HepG2 (cell line): ENCODE results near the gene TOM1L2. TPM values are rescaled to one million over a fixed set of nuclear protein-coding genes. Genes with fewer than 3 reads are reported as not detected.
A peak's percentile ranks its signal among the peaks of the same experiment; 100 is the strongest.

Experiments
- AKAP8 ChIP-seq: sonication (generic); formaldehyde crosslinking; IDR thresholded peaks from 2 replicates; pipeline ENCODE4 v1.5.1; 2020; ENCODE audit warnings: mild to moderate bottlenecking, missing genetic modification reagents
- E2F5 ChIP-seq: sonication (generic); formaldehyde crosslinking; conservative IDR thresholded peaks from 2 replicates; pipeline ENCODE4 v1.4.0; 2020; ENCODE audit warnings: missing genetic modification reagents
- FOSL2 ChIP-seq: sonication (generic); formaldehyde crosslinking; IDR thresholded peaks from 2 replicates; pipeline ENCODE4 v1.4.0; 2020; ENCODE audit warnings: missing genetic modification reagents
- GFI1 ChIP-seq: sonication (generic); formaldehyde crosslinking; IDR thresholded peaks from 2 replicates; pipeline ENCODE4 v1.5.0; 2020; ENCODE audit warnings: missing genetic modification reagents, mild to moderate bottlenecking, borderline replicate concordance
- HNF4A ChIP-seq: sonication (generic); formaldehyde crosslinking; IDR thresholded peaks from 2 replicates; pipeline ENCODE4 v1.4.0; 2020; ENCODE audit warnings: missing genetic modification reagents
- HOXA3 ChIP-seq: sonication (generic); formaldehyde crosslinking; IDR thresholded peaks from 2 replicates; pipeline ENCODE4 v1.5.0; 2020; ENCODE audit warnings: missing genetic modification reagents
- MAZ ChIP-seq, 2 experiments: sonication (generic) in 1 of 2; formaldehyde crosslinking in 1 of 2; IDR thresholded peaks; 2 replicates each; pipeline versions ENCODE4 v1.5.0 to v1.6.1; 2012 to 2020; ENCODE audit warnings: low read depth in 2 of 2, mild to moderate bottlenecking in 2 of 2, borderline replicate concordance in 1 of 2, improper control_type of control experiment in 1 of 2, low read length in 1 of 2, missing genetic modification reagents in 1 of 2, moderate library complexity in 1 of 2
- PCBP1 ChIP-seq: fragments of 200-400 bp; formaldehyde crosslinking; IDR thresholded peaks from 2 replicates; pipeline ENCODE4 v1.6.1; 2017; ENCODE audit warnings: mild to moderate bottlenecking, low read depth, low read length, borderline replicate concordance
- RAD21 ChIP-seq: fragments of 450-650 bp; formaldehyde crosslinking; IDR thresholded peaks from 2 replicates; pipeline ENCODE4 v1.5.0; 2020; ENCODE audit warnings: mild to moderate bottlenecking
- RAD51 ChIP-seq: fragments of 450-650 bp; IDR thresholded peaks from 2 replicates; pipeline ENCODE4 v1.6.1; 2016; ENCODE audit warnings: borderline replicate concordance
- RARG ChIP-seq: sonication (generic); formaldehyde crosslinking; IDR thresholded peaks from 2 replicates; pipeline ENCODE4 v1.4.0; 2020; ENCODE audit warnings: low read depth, mild to moderate bottlenecking, missing genetic modification reagents
- RFX1 ChIP-seq: fragments of 450-650 bp; IDR thresholded peaks from 2 replicates; pipeline ENCODE4 v1.6.1; 2017
- TSC22D2 ChIP-seq: sonication (generic); formaldehyde crosslinking; IDR thresholded peaks from 2 replicates; pipeline ENCODE4 v1.5.1; 2020; ENCODE audit warnings: missing genetic modification reagents, mild to moderate bottlenecking, borderline replicate concordance
- U2AF1 ChIP-seq: fragments of 200-400 bp; formaldehyde crosslinking; optimal IDR thresholded peaks from 2 replicates; pipeline ENCODE3; 2017; ENCODE audit warnings: mild to moderate bottlenecking, low read depth, low read length
- ZC3H4 ChIP-seq: sonication (generic); formaldehyde crosslinking; IDR thresholded peaks from 2 replicates; pipeline ENCODE4 v1.4.0; 2020; ENCODE audit warnings: missing genetic modification reagents, borderline replicate concordance
- ZFP90 ChIP-seq: sonication (generic); formaldehyde crosslinking; IDR thresholded peaks from 2 replicates; pipeline ENCODE4 v1.8.0; 2022; ENCODE audit warnings: missing genetic modification reagents, mild to moderate bottlenecking, inconsistent platforms, borderline replicate concordance
- ZMYM4 ChIP-seq: sonication (generic); formaldehyde crosslinking; IDR thresholded peaks from 2 replicates; pipeline ENCODE4 v1.8.1; 2023; ENCODE audit warnings: mild to moderate bottlenecking, missing genetic modification reagents
- ZNF207 ChIP-seq: fragments of 450-650 bp; IDR thresholded peaks from 2 replicates; pipeline ENCODE4 v1.6.1; 2016; ENCODE audit warnings: antibody characterized with exemption, borderline replicate concordance
- ZNF333 ChIP-seq: sonication (generic); formaldehyde crosslinking; IDR thresholded peaks from 2 replicates; pipeline ENCODE4 v1.4.0; 2020; ENCODE audit warnings: mild to moderate bottlenecking, missing genetic modification reagents, borderline replicate concordance
- ZNF33A ChIP-seq: sonication (generic); formaldehyde crosslinking; IDR thresholded peaks from 2 replicates; pipeline ENCODE4 v1.5.1; 2020; ENCODE audit warnings: missing genetic modification reagents, mild to moderate bottlenecking, moderate library complexity, borderline replicate concordance
- ZNF414 ChIP-seq: sonication (generic); formaldehyde crosslinking; IDR thresholded peaks from 2 replicates; pipeline ENCODE4 v1.5.0; 2020; ENCODE audit warnings: missing genetic modification reagents
- ZNF430 ChIP-seq: sonication (generic); formaldehyde crosslinking; IDR thresholded peaks from 2 replicates; pipeline ENCODE4 v1.9.0; 2021; ENCODE audit warnings: mild to moderate bottlenecking, missing genetic modification reagents
- ZNF484 ChIP-seq: sonication (generic); formaldehyde crosslinking; IDR thresholded peaks from 2 replicates; pipeline ENCODE4 v1.5.1; 2020; ENCODE audit warnings: mild to moderate bottlenecking, low read depth, missing genetic modification reagents, borderline replicate concordance
- ZNF530 ChIP-seq: sonication (generic); formaldehyde crosslinking; IDR thresholded peaks from 2 replicates; pipeline ENCODE4 v1.5.0; 2020; ENCODE audit warnings: low read depth, mild to moderate bottlenecking, missing genetic modification reagents
- ZNF546 ChIP-seq: sonication (generic); formaldehyde crosslinking; conservative IDR thresholded peaks from 2 replicates; pipeline ENCODE4 v1.8.1; 2023; ENCODE audit warnings: mild to moderate bottlenecking, missing genetic modification reagents
- ZNF615 ChIP-seq: sonication (generic); formaldehyde crosslinking; IDR thresholded peaks from 2 replicates; pipeline ENCODE4 v1.5.0; 2020; ENCODE audit warnings: mild to moderate bottlenecking, missing genetic modification reagents, borderline replicate concordance
- ZNF770 ChIP-seq: sonication (generic); formaldehyde crosslinking; IDR thresholded peaks from 2 replicates; pipeline ENCODE4 v1.5.0; 2020; ENCODE audit warnings: mild to moderate bottlenecking, missing genetic modification reagents
- ZSCAN20 ChIP-seq: sonication (generic); formaldehyde crosslinking; IDR thresholded peaks from 2 replicates; pipeline ENCODE4 v1.4.0; 2020; ENCODE audit warnings: missing genetic modification reagents, mild to moderate bottlenecking, borderline replicate concordance
- polyA plus RNA-seq, 8 experiments: library from polyadenylated mRNA; depleted of rRNA in 3 of 8; stranded (reverse) in 7 of 8; unstranded in 1 of 8; fragments of >200 nt; fragmentation: Illumina TruSeq in 4 of 8; extraction: Trizol in 4 of 8; gene quantifications; 2 replicates each; pipeline versions ENCODE4 v1.2.1 to v1.2.3, GENCODE V29; 2011 to 2016; ENCODE audit warnings: low read depth in 4 of 8, missing spikeins in 1 of 8, mixed read lengths in 1 of 8; ENCODE audit not compliant: insufficient read depth in 1 of 8
- total RNA-seq, 5 experiments: library from RNA; depleted of rRNA; stranded (reverse); fragments of >200 nt; fragmentation: Illumina TruSeq; extraction: Trizol; gene quantifications; 2 replicates each; pipeline ENCODE4 v1.2.3, GENCODE V29; 2016; ENCODE audit warnings: low read depth in 1 of 5

The TOM1L2 gene
- total and polyA plus RNA-seq, 2 of the 13 experiments (the other 11 are each of a cell fraction or from before 2014, with no cell fraction given), result 4.7 to 7.4 TPM

GRCh38 chr17:17837380-17837821 is 134.8 kb downstream of the TOM1L2 start (continued):
- TF ChIP-seq ZNF770 (CRISPR knock-in tag) (peak; percentile 54; the same call in 1 of the 2 replicates), RFX1 (no peak), U2AF1 (no peak), ZSCAN20 (no peak), ZNF484 (no peak), ZNF207 (no peak), ZMYM4 (CRISPR knock-in tag) (no peak), TSC22D2 (CRISPR knock-in tag) (no peak), ZNF414 (no peak), ZFP90 (CRISPR knock-in tag) (no peak), ZC3H4 (CRISPR knock-in tag) (0 out of 2 replicates have a peak, but pooled peaks have one; percentile 22), ZNF33A (CRISPR knock-in tag) (no peak), ZNF530 (no peak), HNF4A (CRISPR knock-in tag) (0 out of 2 replicates have a peak, but pooled peaks have one; percentile 3), MAZ (IDR thresholded peaks at IDR 0.05; ENCODE audit: borderline replicate concordance, low read depth, low read length) (no peak), MAZ (CRISPR knock-in tag; IDR thresholded peaks at IDR 0.05; ENCODE audit: low read depth) (no peak), RARG (no peak), HOXA3 (CRISPR knock-in tag) (peak; percentile 9), ZNF615 (CRISPR knock-in tag) (no peak), AKAP8 (CRISPR knock-in tag) (peak; percentile 76; the same call in 1 of the 2 replicates), ZNF333 (no peak), GFI1 (CRISPR knock-in tag) (no peak), PCBP1 (no peak), E2F5 (CRISPR knock-in tag) (no peak), RAD51 (no peak), ZNF430 (CRISPR knock-in tag) (peak; percentile 29; the same call in 1 of the 2 replicates), ZNF546 (no peak), RAD21 (CRISPR knock-in tag) (no peak), FOSL2 (CRISPR knock-in tag) (0 out of 2 replicates have a peak, but pooled peaks have one; percentile 5)
